HFF-Myc (cell line): ENCODE data around the gene CD27.

ENCODE experiments used
- DNase-seq: peaks from one replicate; pipeline ENCODE4 v3.0.0-alpha.2; 2011; ENCODE audit warnings: low read depth; ENCODE audit errors: extremely low read depth
- H3K4me3 ChIP-seq: replicated peaks from 2 replicates; pipeline ENCODE4 v1.5.1; 2011; ENCODE audit warnings: low read depth, mild to moderate bottlenecking, control low read depth, low read length
- CTCF ChIP-seq: IDR thresholded peaks from 2 replicates; pipeline ENCODE4 v1.5.1; 2012; ENCODE audit warnings: mild to moderate bottlenecking, low read depth, low read length, control low read depth; ENCODE audit errors: missing control alignments

CD27 gene

GRCh38 chr12:6444704-6445688 lies at the start of gene CD27:
Gene CD27, plus strand, starts transcription at chr12:6444955. Its CDS starts 141 bp downstream, at chr12:6445096.
- no peak for DNase-seq
- H3K4me3 ChIP-seq, result no peak within 1 kb of the TSS
- no peak for TF ChIP-seq CTCF

DNA sequence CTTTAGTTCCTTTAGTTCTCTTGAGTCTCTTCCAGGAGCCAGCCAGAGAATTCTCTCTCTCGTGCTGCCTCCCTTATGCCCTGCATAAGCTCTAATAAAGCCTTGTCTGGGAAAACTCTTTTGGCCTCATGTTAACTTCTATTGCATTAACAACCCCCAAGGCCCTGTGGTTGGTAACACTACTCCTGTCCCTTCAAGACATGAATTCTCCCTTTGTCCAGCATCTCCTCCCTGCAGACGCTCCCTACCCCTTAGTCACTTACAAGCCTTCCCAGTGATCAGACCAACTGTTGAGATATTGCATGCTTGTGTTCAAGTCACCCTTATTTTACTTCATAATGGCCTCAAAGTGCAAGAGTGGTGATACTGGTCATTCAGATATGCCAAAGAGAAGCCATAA lies 48.7 kb upstream of the CD27 start:
- no peak for DNase-seq
- TF ChIP-seq CTCF, result no peak
- no peak overlapping the region for H3K4me3 ChIP-seq

GRCh38 chr12:6399884-6400644 lies 44.7 kb upstream of the CD27 start:
- TF ChIP-seq CTCF, result no peak
- H3K4me3 ChIP-seq, result no peak overlapping the region
- DNase-seq, result no peak

- no peak for TF ChIP-seq CTCF
- no peak overlapping the region for H3K4me3 ChIP-seq
- DNase-seq, result no peak
These were observed 40.4 kb upstream of the CD27 start for GRCh38 chr12:6404390-6404789.

- no peak overlapping the region for H3K4me3 ChIP-seq
- DNase-seq, result no peak
- no peak for TF ChIP-seq CTCF
These were observed 38.8 kb upstream of the CD27 start for GRCh38 chr12:6405963-6406362.

DNA sequence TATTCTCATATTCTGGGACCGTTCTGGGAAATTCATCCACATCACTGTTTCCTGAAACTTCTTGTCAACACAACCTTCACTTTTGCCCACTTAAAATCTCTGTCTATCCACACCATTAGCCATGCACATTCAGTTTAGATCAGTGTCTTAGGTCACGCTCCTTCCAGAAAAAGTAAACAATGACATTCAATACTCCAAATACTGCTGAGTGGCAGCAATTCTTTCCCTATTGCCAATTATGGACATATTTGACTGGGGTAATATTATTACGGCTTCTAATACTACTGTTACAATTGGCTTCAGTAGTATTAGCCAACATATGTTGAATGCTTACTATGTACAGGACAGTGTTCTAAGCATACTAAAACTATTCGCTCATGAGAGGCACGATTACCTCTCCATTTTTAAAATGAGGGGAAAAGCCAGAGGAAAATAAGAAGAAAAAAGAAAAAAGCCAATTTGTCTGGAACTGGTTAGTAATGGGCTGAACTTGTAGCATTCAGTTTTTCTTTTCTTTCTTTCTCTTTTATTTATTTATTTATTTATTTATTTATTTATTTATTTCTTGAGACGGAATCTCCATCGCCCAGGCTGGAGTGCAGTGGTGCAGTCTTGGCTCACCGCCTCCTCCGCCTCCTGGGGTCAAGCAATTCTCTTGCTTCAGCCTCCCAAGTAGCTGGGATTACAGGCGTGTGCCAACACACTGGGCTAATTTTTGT lies 37.4 kb upstream of the CD27 start:
- DNase-seq, result no peak
- H3K4me3 ChIP-seq, result no peak overlapping the region
- no peak for TF ChIP-seq CTCF
